Left cardiac atrium (tissue), 4 donors: Measurements from ENCODE around the gene YIPF4. TPM values are rescaled to one million over a fixed set of nuclear protein-coding genes. Genes with fewer than 3 reads are reported as not detected.
"Not testable (repeated sequence)": the region's sequence is repeated elsewhere in the genome, so short reads cannot be mapped to it uniquely, and the experiment has no call there.

Experiments used
- ATAC-seq, 2 donors: fragments of 200-7000 bp; cut with Tn5 transposase; one replicate each; pipeline ENCODE4 v1.9.1; 2020; ENCODE audit warnings: mild to moderate bottlenecking in 2 of 2, moderate library complexity in 2 of 2
- DNase-seq: peaks from one replicate; pipeline ENCODE4 v3.0.0-alpha.2; 2020
- intact Hi-C, 2 donors: fragments of 100-400 bp; cut with DNase I; formaldehyde crosslinking; loops; one replicate each; pipeline versions ENCODE4 v1.14.1 to v1.15.1; 2022 to 2023
- total RNA-seq, 2 donors: library from RNA; stranded (reverse); fragmentation: NEBNext Ultra II Directional; extraction: Animal tissue kit (Norgen Biotek cat#: 25700); gene quantifications; one replicate each; pipeline ENCODE4 v1.2.1, GENCODE V29; 2021
- donor health status: DM: no; HTN: yes; CAD: no.
- donor health status: DM: no; HTN: yes; CAD: no; lungs with severe emphysema.
- donor health status: DM: yes; HTN: yes; CAD: no.
- donor health status: Dilated cardiomyopathy.

The YIPF4 gene
- total RNA-seq, 2 donors from 2014 or later, result 48.5 to 51.4 TPM

DNA sequence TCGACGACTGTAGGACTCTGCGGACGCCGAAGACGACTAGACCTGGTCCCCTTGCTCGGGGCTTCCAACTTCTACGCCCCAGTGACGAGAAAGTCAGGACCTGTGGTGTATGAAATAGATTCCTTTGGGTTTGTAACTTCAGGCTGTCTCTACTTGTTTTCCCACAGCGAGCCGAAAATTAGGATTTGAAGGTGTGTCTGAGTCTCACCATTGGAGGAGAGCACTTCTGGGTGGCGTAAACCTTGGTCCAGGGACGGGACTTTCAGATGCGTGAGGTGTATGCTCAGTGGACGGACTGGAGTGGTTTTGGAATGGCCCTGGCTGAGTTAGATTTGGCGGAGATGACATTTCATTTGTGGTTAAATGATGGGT, 80.4 kb downstream of the YIPF4 start:
- intact Hi-C loops, result loop anchor here in 1 of 2 donors (5.0 kb wide), 1 partner anchor 191 kb away; the partner anchor contains the start of gene SLC30A6
- ATAC-seq (no peak), DNase-seq (no peak)

DNA sequence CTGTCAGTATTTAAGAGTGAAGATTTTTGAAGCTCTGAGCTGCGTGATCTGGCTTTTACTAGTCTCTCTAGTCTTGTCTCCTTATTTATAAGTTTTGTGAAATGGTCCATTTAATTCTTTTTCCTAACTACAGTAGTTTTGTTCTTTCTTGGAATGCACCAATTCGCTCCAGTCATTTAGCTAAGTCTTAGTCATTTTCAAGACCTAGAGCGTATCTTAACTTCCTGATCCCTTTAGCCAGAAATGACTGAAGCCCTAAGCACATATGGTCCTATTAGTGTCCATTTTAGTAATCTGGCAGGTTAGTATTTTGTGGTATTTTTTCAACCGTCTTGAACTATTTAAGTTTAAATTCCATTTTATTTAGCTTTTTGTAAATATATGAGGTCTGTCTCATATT, 82.7 kb downstream of the YIPF4 start:
- ATAC-seq, result no peak
- intact Hi-C loops, result no loop called here

DNA sequence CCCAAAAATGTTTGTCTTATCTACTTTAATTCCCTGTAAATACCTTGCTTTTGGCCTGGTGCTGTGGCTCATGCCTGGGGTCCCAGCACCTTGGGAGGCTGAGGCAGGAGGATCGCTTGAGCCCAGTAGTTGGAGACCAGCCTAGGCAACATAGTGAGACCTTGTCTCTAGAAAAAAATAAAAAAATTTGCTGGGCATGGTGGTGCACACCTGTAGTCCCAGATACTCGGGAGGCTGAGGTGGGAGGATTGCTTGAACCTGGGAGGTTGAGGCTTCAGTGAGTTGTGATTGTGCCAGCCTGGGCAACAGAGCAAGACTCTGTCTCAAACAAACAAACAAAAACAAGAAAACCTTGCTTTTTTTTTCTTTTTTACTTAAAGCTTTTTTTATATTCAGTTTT, 85.3 kb downstream of the YIPF4 start:
- ATAC-seq, intact Hi-C loops, DNase-seq: not testable (repeated sequence)

More for the DNA sequence above, 82.7 kb downstream of the YIPF4 start:
- no peak for DNase-seq

DNA sequence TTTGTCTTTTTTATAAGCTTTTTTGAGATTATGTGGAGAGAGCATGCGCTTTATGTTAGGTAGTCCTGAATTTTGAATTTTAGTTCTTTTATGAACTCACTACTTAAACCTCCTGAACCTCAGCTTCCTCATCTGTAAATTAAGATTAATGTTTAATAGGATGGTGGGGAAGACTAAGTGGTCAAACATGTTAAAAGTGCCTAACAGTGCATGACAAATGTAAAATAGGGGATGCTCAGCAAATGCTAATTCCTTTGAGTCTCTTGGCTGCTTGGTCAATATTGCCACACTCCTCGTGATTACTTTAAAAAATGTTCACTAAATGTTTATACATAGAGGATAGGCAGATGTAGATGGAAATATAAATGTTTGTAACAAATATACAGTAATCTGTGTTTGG, 85.9 kb downstream of the YIPF4 start:
- DNase-seq (no peak), ATAC-seq (no peak)
- intact Hi-C loops, result no loop called here

DNA sequence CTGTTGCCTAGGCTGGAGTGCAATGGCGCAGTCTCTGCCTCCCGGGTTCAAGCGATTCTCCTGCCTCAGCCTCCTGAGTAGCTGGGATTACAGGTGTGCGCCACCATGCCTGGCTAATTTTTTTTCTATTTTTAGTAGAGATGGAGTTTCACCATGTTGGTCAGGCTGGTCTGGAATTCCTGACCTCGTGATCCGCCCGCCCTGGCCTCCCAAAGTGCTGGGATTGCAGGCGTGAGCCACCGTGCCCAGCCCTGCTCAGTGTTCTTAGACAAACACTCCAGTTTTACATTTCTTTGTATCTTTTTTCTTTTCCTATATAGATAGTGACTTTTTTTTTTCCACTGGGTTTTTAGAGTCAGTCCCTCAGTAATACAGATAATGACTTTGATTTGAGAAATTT, 86.6 kb downstream of the YIPF4 start:
- ATAC-seq, DNase-seq, intact Hi-C loops: not testable (repeated sequence)

DNA sequence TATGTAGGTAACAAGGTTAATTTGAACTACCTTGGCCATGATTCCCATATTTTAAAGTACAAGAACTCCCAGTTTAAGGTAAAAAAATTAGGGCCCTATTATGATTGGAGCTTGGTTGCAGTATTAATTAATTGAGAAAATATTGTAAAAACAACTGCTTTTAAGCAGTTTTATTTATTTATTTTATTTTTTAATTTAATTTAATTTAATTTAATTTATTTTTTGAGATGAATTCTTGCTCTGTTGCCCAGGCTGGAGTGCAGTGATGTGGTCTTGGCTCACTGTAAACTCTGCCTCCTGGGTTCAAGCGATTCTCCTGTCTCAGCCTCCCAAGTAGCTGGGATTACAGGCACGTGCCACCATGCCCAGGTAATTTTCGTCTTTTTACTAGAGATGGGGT, 88.0 kb downstream of the YIPF4 start:
- DNase-seq, ATAC-seq, intact Hi-C loops: not testable (repeated sequence)

Other genes with a start within 250 kb of the YIPF4 start
- gene DPY30, start 238.1 kb upstream of the YIPF4 start, total RNA-seq, result 10 to 100 TPM; 37.3 to 39.9 TPM
- gene SPAST, start 214.3 kb upstream of the YIPF4 start, total RNA-seq, result 1 to 10 TPM; 8.0 to 9.2 TPM
- 10 to 100 TPM; 13.9 to 19.6 TPM for gene SLC30A6, start 112.0 kb upstream of the YIPF4 start, total RNA-seq
- gene NLRC4, start 13.0 kb upstream of the YIPF4 start, total RNA-seq, result 1 to 10 TPM; 1.7 to 2.3 TPM
- gene BIRC6, start 79.1 kb downstream of the YIPF4 start, total RNA-seq, result 10 to 100 TPM; 38.6 to 52.5 TPM